ENCODE measurements around the gene DCTN3. TPM values are rescaled to one million over a fixed set of nuclear protein-coding genes. Genes with fewer than 3 reads are reported as not detected.

DCTN3 gene
- total RNA-seq, 4 donors from 2014 or later: 41.6 to 78.9 (median 54.0) TPM

DNA sequence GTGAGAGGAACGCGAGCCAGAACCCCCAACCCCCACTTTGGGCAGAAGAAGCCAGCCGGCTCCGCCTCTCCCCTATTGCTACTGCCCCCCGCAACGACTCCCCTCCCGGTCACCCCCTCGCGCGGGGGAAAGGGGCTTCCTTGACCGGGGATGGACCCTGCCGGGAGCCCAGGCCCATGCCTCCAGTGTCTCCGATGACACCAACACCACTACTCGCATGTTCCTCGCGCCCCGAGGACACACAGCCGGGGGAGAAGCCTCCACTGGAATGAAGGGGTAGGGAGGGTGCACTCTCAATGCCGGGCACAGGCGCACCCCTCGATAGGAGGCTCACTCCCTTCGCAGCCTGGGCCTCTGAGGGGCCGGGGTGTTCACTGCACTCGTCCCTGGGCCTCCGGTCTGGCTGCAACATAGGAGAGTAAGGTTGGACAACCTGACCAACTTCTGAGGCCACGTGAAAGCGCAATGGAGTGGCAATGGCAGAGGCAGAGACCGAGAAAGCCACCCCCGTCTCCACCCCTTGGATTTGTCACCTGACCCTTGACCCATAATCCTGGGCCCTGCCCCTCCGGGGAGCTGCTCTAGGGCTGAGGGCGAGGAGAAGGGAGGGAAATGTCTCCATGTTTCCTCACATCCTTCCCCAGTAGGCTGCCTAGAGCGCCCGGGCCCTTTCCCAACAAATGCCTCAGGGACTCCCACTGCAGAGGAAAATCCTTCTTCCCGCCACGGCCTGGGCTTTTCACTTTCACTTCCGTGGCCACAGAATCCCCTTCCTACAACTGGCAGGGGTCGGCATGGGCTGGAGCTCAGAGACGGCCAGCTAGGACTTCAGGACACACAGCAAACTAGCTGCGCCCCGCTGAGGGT lies 29.7 kb downstream of the DCTN3 start:
- in situ Hi-C loops (cut with MboI; ENCODE audit: low pct_ligation_motif_present in 1 of 4, low pct_unique_long_range_greater_than_20kb in 1 of 4, low sequenced_read_pairs in 3 of 4) (loop anchor here in 1 of 4 donors (10.0 kb wide), 1 partner anchor 46 kb away; no protein-coding TSS in a partner anchor), intact Hi-C loops (cut with DNase I; ENCODE audit: low total_unique reads) (loop anchor here (10.0 kb wide), 1 partner anchor 256 kb away; no protein-coding TSS in a partner anchor)
- TF ChIP-seq, protein P1, sequence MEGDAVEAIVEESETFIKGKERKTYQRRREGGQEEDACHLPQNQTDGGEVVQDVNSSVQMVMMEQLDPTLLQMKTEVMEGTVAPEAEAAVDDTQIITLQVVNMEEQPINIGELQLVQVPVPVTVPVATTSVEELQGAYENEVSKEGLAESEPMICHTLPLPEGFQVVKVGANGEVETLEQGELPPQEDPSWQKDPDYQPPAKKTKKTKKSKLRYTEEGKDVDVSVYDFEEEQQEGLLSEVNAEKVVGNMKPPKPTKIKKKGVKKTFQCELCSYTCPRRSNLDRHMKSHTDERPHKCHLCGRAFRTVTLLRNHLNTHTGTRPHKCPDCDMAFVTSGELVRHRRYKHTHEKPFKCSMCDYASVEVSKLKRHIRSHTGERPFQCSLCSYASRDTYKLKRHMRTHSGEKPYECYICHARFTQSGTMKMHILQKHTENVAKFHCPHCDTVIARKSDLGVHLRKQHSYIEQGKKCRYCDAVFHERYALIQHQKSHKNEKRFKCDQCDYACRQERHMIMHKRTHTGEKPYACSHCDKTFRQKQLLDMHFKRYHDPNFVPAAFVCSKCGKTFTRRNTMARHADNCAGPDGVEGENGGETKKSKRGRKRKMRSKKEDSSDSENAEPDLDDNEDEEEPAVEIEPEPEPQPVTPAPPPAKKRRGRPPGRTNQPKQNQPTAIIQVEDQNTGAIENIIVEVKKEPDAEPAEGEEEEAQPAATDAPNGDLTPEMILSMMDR (IDR thresholded peaks at IDR 0.05): no peak
- TF ChIP-seq POLR2A (IDR thresholded peaks at IDR 0.05) (no peak), POLR2AphosphoS5 (IDR thresholded peaks at IDR 0.05) (no peak)
- Histone ChIP-seq H3K4me3 (peak overlapping the region in 3 of 4 donors; percentile 38 to 59 (median 41)), H3K9me3 (no peaks in the 10 kb centered on the region), H3K4me1 (peaks cover 14 to 50% (median 33%) of the 10 kb centered on the region in 4 donors), H3K27ac (peak overlapping the region in 2 of 4 donors; percentile 7 to 54), H3K36me3 (no peaks in the 10 kb centered on the region), H3K27me3 (peaks cover 87% of the 10 kb centered on the region)
- WGBS, 2 donors (ENCODE audit: low coverage in 1 of 2): 30% methylated on average over 20 of the region's 40 CpGs; no CpG with 5 or more reads in 1 of the 2 donors
- peak; percentile 62 for DNase-seq

DNA sequence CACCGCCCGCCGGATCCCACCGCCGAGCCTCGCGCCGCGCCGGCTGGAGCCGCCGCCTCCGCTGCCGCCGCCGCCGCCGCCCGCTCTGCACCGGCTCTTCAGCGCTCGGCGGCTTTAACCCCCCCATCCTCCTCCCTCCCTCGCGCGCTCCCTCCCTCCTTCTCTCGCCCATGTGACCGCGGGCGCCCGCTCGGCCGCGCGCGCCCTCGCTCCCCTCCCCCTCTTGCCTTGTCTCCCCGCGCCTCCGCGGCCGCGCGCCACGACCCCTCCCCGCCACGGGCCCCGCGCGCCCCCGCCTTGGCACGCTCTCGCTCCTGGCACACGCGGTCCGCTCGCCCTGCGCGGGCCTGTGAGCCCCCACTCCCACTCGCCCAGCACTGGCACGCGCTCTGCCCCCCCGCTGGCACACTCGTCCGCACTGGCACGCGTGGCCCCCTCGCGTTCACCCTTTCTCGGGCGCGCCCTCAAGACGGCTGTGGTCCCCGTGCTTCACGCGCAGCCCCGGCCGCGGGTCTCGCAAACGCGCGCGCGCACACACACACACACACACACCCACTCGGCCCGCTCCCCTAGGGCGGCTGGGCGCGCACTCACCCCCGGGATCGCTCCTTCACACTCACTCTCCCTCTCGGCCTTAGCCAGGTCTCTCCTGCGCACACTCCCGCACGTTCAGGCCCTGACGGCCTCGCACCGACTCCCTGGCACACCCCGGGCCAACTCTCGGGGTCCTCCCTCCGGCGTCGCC lies 30.5 kb downstream of the DCTN3 start, which contains the start of gene CNTFR:
TSS of gene CNTFR (minus strand) at position 89 of the 745 bp plus-strand sequence. CDS start 20,743 bp downstream, outside the sequence.
- 2% methylated on average over 53 of the region's 104 CpGs; no CpG with 5 or more reads in 1 of the 2 donors for WGBS, 2 donors (ENCODE audit: low coverage in 1 of 2)
- in situ Hi-C loops (cut with MboI; ENCODE audit: low pct_ligation_motif_present in 1 of 4, low pct_unique_long_range_greater_than_20kb in 1 of 4, low sequenced_read_pairs in 3 of 4) (loop anchor here in 1 of 4 donors (10.0 kb wide), 1 partner anchor 45 kb away; no protein-coding TSS in a partner anchor), intact Hi-C loops (cut with DNase I; ENCODE audit: low total_unique reads) (loop anchor here (10.0 kb wide), 2 partner anchors 85 to 255 kb away; no protein-coding TSS in a partner anchor)
- Histone ChIP-seq H3K4me3 (peak within 1 kb of the TSS; percentile 35 to 59 (median 40)), H3K27me3 (peaks cover 95% of the 10 kb centered on the region), H3K4me1 (peaks cover 14 to 50% (median 33%) of the 10 kb centered on the region in 4 donors), H3K36me3 (no peaks in the 10 kb centered on the region), H3K27ac (peak within 1 kb of the TSS in 2 of 4 donors; percentile 7 to 54), H3K9me3 (no peaks in the 10 kb centered on the region)
- no peak for DNase-seq
- no peak for TF ChIP-seq POLR2AphosphoS5 (IDR thresholded peaks at IDR 0.05)
- TF ChIP-seq POLR2A (IDR thresholded peaks at IDR 0.05): no peak
- TF ChIP-seq, protein P1 (IDR thresholded peaks at IDR 0.05): no peak
- no peak for TF ChIP-seq EP300 (IDR thresholded peaks at IDR 0.05; ENCODE audit: low read depth)

DNA sequence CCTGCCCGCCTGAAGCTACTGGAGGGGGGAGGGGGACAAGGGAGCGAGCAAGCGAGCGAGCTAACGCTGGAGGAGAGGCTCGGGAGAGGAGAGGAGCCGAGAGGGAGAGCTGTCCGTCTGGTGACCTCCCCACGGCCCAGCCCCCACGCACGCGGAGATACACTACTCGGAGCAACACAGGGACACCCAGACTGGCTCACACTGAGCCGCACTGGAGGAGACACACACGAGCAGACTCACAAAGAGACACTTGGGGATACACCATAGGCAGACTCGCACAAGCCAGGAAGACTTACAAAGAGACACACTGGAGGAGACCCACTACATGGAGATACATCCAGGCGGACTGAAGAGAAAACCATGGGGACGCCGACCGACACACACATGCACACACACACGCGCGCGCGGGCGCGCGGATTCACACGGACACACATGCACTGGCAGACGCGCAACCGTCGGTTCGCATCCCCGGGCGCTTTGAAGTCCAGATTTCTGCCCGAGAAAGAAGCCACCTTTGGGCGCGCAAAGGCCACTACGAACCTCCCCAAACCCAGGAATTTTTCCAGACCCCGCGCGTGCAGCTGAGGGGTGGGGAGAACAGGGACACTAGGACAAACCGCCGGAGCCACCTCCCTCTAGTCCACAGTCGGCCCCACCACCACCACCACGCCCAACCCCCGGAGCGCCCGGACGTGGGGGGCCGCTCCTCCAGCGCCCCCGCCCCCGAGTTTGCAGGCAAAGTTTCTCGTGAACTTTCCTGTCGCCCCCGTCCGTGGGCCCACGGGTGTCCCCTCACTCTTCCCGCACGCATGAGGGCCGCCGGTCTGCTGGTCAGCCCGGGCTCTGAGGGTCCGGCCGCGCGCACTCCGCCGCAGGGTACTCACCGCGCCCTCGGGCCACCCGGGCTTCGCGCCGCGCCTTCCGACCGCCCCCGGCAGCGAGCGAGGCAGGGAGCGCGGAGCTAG lies 31.3 kb downstream of the DCTN3 start:
- intact Hi-C loops (cut with DNase I; ENCODE audit: low total_unique reads): loop anchor here (10.0 kb wide), 1 partner anchor 84 kb away; no protein-coding TSS in a partner anchor
- H3K27me3 ChIP-seq: peaks cover 99% of the 10 kb centered on the region
- no peaks in the 10 kb centered on the region for H3K9me3 ChIP-seq
- H3K36me3 ChIP-seq: no peaks in the 10 kb centered on the region
- no peak overlapping the region for H3K27ac ChIP-seq
- TF ChIP-seq, protein P1 (IDR thresholded peaks at IDR 0.05): no peak
- no peak for TF ChIP-seq POLR2A (IDR thresholded peaks at IDR 0.05)
- no peak for TF ChIP-seq EP300 (IDR thresholded peaks at IDR 0.05; ENCODE audit: low read depth)
- TF ChIP-seq POLR2AphosphoS5 (IDR thresholded peaks at IDR 0.05): no peak
- WGBS, 2 donors (ENCODE audit: low coverage in 1 of 2): 5 to 11% methylated on average over 4 to 62 of the region's 86 CpGs
- in situ Hi-C loops (cut with MboI; ENCODE audit: low pct_ligation_motif_present in 1 of 4, low pct_unique_long_range_greater_than_20kb in 1 of 4, low sequenced_read_pairs in 3 of 4): no loop called here
- H3K4me3 ChIP-seq: peak overlapping the region in 3 of 4 donors; percentile 38 to 59 (median 41)
- no peak for DNase-seq
- peaks cover 14 to 49% (median 33%) of the 10 kb centered on the region in 4 donors for H3K4me1 ChIP-seq

Measured in transverse colon (tissue), 4 donors.